DMS153 treated with DMSO at 0.1 percent for 48 hours (cell line): Measurements from ENCODE around the gene PTPRG.
"Not testable (repeated sequence)": the region's sequence is repeated elsewhere in the genome, so short reads cannot be mapped to it uniquely, and the experiment has no call there.

ENCODE experiments used
- DNase-seq: peaks from one replicate; lab custom pipeline; 2025; ENCODE audit not compliant: unreplicated experiment; lab: John Stamatoyannopoulos, UW

PTPRG gene

GRCh38 chr3:61561374-61562041 is at the start of gene PTPRG:
Gene PTPRG, plus strand, starts transcription at chr3:61561571. Its CDS starts 717 bp downstream, at chr3:61562288.
- DNase-seq = peak; percentile 66

DNA sequence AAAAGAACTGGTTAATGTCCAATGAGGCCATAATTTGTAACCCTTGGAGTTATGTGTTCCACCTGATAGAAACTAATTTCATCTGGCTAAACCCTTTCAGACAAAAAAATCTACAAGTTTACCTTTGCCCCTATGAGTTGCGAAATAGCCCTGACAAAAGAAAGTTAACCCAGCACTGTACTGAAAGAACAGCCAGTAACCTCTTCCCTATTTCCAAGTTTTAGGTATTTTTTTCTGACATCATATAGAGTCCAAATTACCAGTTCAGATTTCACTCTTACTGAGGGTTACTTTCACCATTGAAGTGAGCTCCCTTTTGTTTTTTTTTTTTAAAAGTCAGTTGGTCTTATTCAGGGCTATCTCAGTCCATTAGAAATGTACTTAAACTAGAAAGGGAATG is 42.8 kb upstream of the PTPRG start:
- DNase-seq = no peak

- DNase-seq = no peak
Measured at GRCh38 chr3:61520966-61521628, 40.3 kb upstream of the PTPRG start.

DNA sequence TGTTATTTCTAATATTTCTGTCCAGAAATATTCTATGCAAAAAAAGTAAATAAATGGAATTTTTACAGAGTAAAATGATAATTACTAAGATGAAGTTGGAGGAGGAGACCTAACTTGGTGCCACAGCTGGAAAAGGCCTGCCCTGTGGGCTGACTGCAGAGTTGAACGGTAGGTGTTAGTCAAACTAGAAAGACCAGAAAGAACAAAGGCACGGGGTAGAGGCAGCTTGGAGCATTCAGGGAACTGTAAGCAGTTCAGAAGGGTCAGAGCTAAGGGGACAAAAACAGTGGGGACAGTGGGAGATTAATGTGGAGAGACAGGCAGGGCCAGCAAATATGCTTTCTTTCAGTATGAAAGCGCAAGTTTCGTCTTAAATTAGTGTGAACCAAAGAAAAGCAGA is 39.3 kb upstream of the PTPRG start:
- no peak for DNase-seq

GRCh38 chr3:61522626-61523025 is 38.7 kb upstream of the PTPRG start:
- no peak for DNase-seq

DNA sequence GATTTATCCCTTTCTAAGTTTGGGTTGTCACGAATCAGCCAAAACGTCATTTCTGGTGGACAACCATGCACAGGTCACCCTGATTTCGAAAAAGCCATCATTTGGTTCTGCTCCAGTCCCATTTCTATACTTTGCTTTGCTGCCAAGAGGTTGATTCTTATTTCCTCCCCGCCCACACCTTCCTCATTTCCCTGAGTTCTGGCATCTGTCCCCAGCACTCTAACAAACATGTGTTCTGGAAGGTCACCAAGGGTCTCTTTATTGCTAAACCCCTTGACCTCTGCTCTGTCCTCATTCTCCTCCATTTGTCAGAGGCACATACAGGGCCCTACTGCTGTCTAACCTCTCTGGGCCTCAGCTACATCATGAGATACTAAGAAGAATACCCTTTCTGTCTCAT is 36.4 kb upstream of the PTPRG start:
- DNase-seq = no peak

- no peak for DNase-seq
Measured at GRCh38 chr3:61526308-61526707, 35.1 kb upstream of the PTPRG start.

GRCh38 chr3:61527011-61527410 is 34.4 kb upstream of the PTPRG start:
- no peak for DNase-seq

DNA sequence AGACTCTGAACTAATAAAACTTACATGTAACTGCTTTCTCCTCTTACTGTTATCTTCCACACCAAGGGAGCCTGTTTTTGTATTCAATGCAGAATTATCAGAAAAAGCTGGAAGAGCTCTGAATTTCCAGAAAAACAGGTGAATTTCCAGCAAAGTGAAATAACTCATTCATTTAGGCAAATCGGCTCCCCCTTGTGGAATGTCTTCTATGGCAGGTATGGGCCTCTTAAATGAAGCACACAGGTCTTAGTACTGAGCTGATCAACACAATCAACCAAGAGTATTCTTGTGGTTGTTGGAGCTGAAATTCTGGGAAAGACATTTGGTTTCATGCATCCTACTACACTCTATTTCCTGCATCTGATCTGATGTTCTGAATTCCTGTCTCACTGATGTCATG is 31.0 kb upstream of the PTPRG start:
- no peak for DNase-seq

GRCh38 chr3:61531528-61531927 is 29.8 kb upstream of the PTPRG start:
- no peak for DNase-seq

DNA sequence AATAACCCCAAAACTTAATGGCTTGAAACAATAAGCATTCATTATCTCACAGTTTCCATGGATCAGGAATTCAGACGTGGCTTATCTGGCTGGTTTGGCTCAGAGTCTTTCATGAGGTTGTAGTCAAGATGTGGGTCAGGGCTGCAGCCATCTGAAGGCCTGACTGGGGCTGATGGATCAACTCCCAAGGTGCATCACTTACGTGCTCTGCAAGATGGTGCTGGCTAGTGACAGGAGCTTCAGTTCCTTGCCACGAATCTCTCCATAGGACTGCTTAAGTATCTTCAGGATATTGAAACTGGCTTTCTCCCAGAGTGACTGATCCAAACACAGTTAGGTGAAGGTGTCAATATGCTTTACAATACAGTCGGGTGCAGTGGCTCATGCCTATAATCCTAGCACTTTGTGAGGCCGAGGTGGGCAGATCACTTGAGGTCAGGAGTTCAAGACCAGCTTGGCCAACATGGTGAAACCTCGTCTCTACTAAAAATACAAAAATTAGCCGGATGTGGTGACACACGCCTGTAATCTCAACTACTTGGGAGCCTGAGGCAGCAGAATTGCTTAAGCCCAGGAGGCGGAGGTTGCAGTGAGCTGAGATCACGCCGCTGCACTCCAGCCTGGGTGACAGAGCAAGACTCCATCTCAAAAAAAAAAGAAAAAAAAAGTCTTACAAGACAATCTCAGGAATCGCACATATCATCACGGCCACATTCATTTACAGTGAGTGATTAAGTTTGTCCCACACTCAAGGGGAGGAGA is 28.5 kb upstream of the PTPRG start:
- DNase-seq = no peak

- no peak for DNase-seq
Measured at GRCh38 chr3:61535826-61536225, 25.5 kb upstream of the PTPRG start.

DNA sequence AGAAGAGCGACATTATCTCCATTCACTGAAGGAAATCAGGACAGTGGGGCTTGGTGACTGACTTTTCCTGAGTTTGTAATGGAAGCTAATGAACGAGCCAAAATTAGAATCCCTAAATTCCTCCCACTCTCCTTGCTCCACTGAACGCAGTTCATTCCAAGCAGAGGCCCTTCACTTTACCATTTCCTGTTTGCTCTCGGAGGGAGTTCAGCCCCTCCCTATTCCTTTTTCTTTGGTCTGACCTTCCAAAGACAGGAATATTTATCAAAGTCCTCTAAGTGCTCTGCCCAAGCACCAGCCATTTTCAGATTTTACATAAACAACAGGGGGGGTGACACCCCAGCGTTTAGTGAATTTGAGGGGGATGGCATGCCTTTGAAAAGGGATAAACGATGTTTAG is 24.0 kb upstream of the PTPRG start:
- no peak for DNase-seq

DNA sequence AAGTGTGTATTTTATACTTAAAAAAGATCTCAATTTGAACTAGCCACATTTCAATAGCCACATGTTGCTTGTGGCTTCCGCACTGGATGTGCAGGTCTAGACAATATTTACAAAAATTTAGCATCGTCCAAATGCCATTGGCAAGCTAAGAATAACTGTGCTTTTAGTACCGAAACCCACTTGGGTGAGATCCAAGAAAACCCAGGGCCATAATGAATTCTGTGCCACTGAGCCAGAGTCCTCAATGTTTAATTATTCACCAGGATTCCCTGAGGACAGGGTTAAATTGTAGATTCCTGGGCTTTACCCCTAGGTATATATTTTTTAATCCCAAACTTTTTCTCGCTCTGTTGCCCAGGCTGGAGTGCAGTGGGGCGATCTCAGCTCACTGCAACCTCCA is 22.9 kb upstream of the PTPRG start:
- DNase-seq = no peak

- no peak for DNase-seq
Measured at GRCh38 chr3:61541694-61542093, 19.7 kb upstream of the PTPRG start.

- DNase-seq = no peak
Measured at GRCh38 chr3:61545716-61546115, 15.7 kb upstream of the PTPRG start.

DNA sequence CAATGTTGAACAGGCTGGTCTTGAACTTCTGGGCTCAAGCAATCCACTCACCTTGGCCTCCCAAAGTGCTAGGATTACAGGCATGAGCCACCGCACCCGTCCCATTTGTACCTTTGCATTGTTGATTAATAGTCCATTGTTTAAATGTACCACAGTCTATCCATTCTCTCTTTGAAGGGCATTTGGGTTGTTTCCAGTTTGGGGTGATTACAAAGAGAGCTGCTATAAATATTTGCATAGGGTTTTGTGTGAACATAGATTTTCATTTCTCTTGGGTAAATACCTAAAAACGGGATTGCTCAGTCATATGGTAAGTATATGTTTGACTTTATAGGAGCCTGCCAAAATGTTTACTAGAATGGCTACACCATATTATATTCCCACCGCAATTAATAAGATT is 13.7 kb upstream of the PTPRG start:
- no peak for DNase-seq

GRCh38 chr3:61552704-61553103 is 8.7 kb upstream of the PTPRG start:
- not testable (repeated sequence) for DNase-seq

DNA sequence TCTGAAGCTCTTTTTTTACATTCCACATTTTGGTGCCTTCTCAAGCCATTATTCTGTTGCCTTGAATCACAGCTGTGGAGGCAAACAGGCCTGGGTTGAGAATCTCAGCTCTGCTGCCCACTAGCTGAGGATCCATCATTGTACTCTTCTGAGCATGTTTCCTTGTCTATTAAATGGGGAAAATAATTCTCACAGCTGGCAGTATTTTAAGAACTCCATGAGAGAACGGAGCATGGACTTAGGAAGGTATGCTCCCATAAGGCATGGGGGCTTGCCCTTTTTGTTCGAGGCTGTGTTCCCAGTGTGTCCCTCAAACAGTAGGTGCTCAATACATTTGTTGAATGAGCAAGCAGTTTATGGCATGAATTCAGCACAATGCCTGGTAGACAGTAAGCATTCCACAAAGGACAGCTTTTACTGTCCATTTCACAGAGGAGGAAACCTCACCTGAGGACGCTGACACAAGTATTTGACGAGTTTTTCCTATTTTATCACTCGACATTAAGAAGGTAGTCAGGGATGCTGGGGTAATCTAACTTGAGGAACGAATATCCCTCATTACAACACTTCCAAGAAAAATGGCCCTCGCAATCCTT is 2.1 kb upstream of the PTPRG start:
- DNase-seq = no peak

- DNase-seq = peak; percentile 6
Measured at GRCh38 chr3:61560517-61561373, 626 bp upstream of the PTPRG start.
